GM18909 (cell line): Measurements from ENCODE around the gene ANKRD16.
"Not testable (repeated sequence)": the region's sequence is repeated elsewhere in the genome, so short reads cannot be mapped to it uniquely, and the experiment has no call there.

Source experiments
- ATAC-seq: cut with Tn5 transposase; IDR thresholded peaks from one replicate; pipeline ENCODE4 v1.9.1; 2021; ENCODE audit warnings: mild to moderate bottlenecking; ENCODE audit not compliant: unreplicated experiment, poor library complexity

ANKRD16 gene

DNA sequence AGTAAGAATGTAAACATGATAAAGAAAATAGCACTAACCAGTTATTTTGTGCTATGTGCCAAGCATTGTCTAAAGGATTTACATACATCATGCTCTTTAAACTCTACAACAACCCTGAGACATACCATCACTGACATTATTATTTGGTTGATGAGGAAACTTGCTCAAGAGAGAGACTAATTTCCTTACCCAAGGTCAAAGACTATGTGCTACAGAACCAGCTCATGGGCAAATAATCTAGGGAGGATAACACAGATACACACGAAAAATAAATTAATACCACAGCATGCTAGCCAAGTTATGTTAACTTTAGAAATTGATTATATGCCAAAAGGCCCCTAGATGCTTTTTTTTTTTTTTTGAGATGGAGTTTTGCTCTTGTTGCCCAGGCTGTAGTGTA is 2.7 kb downstream of the ANKRD16 start:
- no peak for ATAC-seq

GRCh38 chr10:5885619-5886018 is 4.1 kb downstream of the ANKRD16 start:
- no peak for ATAC-seq

DNA sequence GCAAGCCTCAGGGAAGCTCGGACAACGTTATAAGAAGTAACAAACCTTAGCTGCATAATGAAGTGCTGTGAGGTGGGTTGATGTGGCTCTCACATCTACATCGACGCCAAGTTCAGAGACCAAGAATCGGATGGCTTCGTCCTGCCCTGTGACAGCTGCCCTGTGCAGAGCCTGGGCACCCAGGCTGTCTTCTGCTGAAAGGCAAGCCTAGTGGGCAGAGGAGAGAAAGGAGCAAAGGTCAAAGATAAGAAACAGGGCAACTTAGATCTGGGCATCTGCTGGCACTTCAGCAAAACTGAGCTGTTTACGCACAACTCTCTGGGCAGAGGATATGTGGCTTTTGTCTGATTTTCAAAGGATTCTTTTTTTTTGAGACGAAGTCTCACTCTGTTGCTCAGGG is 6.7 kb downstream of the ANKRD16 start:
- no peak for ATAC-seq

GRCh38 chr10:5877041-5877440 is 12.7 kb downstream of the ANKRD16 start:
- not testable (repeated sequence) for ATAC-seq

DNA sequence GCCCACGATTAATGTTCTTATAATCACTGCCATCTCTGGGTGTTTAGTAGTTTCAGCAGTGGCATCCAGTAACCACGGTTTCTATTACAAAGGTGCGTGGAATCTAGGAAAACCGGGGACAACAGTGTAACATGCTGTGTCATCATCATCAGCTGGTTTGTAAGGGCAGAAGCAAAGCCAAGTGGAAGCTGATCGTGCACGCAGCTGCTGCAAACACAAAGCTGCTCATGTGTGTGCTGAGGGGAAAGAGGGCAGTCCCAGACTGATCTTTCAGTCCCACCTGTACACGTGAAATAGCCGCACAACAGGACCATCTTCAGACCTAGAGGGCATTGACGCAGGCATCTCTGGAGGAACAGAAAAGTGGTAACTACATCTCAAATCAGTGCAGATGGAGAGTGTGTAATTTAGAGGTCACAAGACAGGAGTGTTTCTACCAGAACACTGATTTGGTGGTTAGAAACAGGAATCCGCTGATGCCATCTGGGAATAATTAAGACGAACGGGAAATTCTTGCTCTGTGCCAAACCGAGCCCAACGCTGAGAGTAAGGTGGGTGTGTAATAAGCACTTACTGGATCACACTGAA is 13.4 kb downstream of the ANKRD16 start:
- no peak for ATAC-seq

DNA sequence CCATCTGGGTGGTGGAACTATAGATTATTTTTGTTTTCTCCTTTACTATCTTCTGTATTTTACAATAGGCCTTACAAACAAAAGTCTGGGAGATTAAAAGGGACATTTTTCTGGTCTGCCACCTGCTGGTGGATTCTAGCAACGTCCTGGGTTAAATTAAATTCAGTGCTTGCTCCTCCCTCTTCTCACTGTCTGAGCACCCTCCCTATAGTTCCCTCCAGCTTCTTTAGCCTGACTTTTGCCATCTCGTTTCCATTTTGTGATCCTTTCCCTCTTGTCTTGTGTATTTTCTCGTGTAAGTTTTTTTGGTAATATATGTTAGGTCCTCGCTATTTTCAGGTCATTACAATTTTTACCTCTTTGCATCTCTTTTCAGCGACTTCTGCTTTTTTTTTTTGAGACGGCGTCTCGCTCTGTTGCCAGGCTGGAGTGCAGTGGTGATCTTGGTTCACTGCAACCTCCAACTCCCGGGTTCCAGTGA is 16.1 kb downstream of the ANKRD16 start:
- peak; percentile 83 for ATAC-seq

DNA sequence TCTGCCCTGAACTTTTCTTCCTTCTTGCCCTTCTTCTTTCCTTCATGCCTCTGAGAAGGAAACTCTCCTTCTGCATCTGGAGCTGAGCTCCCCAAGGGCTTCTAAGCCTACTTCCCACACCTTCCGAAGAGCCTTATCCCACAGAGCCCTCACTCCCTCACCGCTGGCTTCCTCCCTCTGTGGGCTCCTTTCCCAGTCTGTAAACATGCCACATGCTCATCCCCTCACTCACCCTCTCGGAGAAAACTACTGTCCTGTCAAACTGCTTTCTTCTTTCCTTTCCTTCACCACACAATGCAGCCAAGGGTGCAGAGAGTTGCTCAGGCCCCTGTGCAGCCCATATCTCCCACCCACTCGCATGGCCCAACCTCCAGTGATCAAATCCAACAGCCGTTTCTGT is 18.1 kb downstream of the ANKRD16 start:
- ATAC-seq, result no peak

DNA sequence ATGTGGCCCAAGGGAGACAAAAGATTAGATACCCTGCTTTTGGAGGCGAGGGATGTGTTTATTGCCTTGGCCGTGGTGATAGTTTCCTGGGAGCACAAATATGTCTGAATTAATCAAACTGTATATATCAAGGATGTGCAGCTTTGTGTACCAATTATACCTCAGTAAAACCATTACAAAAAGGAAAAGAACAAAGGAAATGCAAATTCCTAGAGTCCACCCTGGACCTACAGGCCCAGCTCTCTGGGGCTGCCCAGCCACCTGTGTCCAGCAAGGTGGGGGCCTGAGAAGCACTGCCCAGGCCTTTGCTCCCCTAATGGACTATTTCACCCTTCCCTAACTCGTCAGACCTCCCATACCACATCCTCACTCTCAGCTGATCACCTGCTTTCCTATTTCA is 20.5 kb downstream of the ANKRD16 start:
- no peak for ATAC-seq

GRCh38 chr10:5868383-5868782 is 21.3 kb downstream of the ANKRD16 start:
- ATAC-seq, result not testable (repeated sequence)

DNA sequence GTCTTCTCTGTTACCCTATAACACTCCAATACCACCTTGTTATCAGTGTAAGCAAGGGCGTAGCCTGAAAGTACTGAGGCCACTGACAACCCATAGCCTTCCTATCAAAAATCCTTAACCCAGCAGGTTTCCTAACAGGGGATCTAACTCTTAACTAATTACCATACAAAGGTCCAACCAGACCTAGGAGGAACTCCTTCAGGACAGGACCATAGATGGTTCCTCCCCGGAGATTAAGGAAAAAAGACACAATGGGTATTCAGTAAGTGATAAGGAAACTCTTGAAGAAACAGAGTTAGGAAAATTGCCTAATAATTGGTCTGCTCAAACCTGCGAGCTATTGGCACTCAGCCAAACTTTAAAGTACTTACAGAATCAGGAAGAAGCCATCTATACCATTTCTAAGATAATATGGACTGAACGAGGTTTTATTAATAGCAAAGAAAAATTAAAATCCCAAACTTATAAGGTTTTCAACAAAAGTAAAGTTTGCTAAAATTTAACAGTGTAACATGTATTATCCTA is 22.5 kb downstream of the ANKRD16 start:
- ATAC-seq, result not testable (repeated sequence)

DNA sequence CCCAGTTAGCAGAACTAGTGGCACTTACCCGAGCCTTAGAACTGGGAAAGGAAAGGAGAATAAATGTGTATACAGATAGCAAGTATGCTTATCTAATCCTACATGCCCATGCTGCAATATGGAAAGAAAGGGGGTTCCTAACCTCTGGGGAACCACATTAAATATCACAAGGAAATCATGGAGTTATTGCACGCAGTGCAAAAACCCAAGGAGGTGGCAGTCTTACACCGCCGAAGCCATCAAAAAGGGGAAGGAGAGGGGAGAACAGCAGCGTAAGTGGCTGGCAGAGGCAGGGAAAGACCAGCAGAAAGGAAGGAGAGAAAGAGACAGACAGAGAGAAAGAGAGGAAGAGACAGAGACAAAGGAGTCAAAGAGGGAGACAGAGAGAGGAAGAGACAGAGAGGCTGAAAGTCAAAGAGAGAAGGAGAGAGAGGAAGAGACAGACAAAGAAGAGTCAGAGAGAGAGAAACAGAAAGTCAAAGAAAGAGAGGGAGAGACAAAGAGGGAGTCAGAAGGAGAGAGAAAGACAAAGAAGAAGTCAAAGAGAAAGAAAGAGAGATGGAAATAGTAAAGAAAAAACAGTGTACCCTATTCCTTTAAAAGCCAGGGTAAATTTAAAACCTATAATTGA is 23.1 kb downstream of the ANKRD16 start:
- ATAC-seq, result not testable (repeated sequence)

GRCh38 chr10:5862981-5863685 is 26.6 kb downstream of the ANKRD16 start:
- ATAC-seq, result not testable (repeated sequence)

GRCh38 chr10:5862360-5862961 is 27.2 kb downstream of the ANKRD16 start:
- peak; percentile 98 for ATAC-seq

DNA sequence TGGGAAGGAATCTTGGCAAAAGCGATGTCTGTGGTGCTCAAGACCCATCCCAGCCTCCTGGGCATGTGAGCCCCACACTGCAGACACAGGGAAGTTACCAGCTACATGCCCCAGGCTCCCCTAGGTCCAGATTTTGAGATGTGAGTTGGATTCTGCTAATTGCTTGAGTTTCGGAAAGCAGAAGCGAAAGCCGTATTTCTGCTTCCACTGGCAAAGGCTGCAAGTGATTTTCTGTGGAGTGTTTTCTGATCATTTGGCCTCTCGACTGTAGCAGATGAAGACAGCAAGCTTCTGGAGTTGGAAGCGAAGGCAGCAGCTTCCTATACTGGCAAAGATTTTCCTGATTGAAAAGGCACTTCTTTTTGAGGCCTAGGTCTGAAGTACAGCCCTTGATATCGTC is 29.6 kb downstream of the ANKRD16 start:
- no peak for ATAC-seq

GRCh38 chr10:5858811-5859210 is 30.9 kb downstream of the ANKRD16 start:
- ATAC-seq, result no peak

DNA sequence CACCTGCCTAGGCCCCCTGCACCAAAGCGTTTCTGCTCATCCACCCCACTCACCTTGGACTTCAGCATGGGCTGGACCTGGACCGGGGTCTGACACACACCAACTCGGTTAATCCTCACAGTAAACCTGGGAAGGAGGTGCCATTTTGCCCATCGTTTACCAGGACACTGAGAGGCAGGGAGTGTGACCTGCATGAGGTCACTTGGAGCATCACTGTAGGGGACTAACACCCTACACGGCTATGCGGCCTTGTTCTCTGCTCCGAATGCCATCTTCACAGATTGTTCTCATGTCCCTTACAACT is 33.0 kb downstream of the ANKRD16 start:
- no peak for ATAC-seq

DNA sequence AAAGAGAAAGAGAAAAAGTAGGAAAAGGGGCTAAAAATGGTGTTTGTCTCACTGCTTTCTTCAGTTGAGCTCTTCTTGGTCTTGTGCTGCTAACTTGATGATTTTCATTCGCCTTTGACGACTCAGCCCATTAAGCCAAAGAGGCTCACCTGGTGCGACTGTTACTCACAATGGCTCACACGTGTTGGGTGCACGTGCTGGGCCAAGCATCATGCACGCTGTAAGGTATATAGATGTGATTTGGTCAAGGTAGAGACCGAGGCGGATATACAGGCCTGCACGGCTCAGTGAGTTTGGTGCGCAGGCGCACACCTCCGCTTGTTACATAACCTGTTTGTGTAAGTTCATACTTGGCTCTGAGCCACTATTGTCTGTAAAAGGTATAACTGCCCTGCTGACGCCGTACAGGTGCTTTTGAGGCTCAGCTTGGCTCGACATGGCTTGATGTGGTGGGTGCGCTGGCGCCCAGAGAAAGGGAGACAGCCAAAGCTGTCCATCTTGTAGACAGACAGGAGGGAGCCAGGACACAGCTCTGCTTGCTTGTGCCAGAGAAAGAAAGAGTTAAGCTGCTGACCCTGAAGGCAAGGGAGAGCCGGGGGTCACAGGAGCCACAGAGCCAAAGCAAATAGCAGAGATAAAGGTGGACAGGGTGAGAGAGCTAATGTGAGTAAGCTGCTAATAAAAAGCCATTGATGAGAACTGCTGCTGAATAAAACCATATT is 33.6 kb downstream of the ANKRD16 start:
- ATAC-seq, result no peak

DNA sequence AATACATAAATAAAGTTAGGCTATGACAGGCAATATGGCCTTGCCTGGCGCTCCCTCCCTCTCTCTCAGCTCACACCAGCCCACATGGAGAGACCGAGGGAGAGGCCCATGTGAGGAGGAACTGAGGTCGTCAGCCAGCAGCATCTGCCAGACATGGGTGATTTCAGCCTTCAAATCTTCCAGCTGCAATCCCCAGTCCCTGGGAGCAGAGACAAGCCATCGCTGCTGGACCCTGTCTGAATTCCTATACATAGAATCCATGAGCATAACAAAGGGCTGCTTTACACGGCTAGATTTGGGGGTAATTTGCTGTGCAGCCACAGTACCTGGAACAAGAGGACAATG is 35.6 kb downstream of the ANKRD16 start:
- ATAC-seq, result no peak

DNA sequence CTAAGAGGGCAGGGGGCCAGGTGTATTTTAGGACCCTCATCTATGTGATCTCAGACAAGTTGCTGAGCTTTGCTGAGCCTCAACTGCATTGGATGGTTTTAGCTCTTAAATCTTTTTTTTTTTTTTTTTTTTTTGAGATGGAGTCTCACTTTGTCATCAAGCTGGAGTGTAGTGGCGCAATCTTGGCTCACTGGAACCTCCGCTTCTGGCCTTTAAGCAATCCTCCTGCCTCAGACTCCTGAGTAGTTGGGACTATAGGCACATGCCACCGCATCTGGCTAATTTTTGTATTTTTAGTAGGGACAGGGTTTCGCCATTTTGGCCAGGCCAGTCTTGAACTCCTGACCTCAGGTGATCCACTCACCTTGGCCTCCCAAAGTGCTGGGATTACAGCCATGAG is 43.0 kb downstream of the ANKRD16 start:
- ATAC-seq, result not testable (repeated sequence)

- ATAC-seq, result no peak
Observed at GRCh38 chr10:5844345-5845055, 45.2 kb downstream of the ANKRD16 start.
